ENCODE measurements around the gene MGAT5B.

Gene MGAT5B

DNA sequence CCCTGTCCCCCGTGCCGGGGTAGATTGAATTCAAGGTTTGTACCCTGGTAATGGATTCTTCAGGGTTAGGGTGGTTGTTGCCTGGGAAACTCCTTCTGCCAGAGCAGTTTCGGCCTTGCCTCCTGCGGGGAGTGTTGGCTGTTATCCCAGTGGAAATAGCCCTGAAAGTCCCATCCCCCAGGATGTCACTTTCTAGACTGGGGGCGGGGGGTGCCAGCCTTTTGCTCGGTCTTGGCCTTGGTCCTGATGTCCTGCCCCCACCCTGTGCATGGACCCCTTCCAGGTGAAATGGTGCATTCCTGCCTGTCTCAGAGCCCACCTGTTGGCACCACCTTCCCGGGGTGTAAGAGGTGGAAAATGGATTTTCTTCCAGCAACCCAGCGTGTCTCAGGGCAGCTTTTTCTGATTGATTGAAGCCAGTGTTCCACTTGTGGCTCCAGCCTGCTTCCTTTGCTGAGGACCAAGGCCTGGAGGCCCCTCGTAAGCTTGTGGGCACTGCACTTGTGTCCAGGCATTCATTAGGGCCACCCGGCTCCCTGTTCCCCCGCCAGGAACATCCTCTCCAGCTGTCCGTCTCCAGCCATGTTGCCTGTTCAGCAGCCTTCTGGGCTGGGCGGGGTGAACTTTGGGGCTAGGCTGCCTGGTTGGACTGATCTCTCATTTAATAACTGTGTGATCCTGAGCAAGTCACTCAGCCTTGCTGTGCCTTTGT, 25.6 kb downstream of the MGAT5B start:
- DNase-seq (ENCODE audit: low spot score) = no peak
- POLR2A ChIA-PET (ENCODE audit: low non-redundant PET) = no interaction called here
- H3K27ac ChIP-seq = no peak overlapping the region
- CTCF ChIA-PET = no interaction called here
- TF ChIP-seq, protein P1, sequence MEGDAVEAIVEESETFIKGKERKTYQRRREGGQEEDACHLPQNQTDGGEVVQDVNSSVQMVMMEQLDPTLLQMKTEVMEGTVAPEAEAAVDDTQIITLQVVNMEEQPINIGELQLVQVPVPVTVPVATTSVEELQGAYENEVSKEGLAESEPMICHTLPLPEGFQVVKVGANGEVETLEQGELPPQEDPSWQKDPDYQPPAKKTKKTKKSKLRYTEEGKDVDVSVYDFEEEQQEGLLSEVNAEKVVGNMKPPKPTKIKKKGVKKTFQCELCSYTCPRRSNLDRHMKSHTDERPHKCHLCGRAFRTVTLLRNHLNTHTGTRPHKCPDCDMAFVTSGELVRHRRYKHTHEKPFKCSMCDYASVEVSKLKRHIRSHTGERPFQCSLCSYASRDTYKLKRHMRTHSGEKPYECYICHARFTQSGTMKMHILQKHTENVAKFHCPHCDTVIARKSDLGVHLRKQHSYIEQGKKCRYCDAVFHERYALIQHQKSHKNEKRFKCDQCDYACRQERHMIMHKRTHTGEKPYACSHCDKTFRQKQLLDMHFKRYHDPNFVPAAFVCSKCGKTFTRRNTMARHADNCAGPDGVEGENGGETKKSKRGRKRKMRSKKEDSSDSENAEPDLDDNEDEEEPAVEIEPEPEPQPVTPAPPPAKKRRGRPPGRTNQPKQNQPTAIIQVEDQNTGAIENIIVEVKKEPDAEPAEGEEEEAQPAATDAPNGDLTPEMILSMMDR (conservative IDR thresholded peaks at IDR 0.05; ENCODE audit: low read depth) = no peak

DNA sequence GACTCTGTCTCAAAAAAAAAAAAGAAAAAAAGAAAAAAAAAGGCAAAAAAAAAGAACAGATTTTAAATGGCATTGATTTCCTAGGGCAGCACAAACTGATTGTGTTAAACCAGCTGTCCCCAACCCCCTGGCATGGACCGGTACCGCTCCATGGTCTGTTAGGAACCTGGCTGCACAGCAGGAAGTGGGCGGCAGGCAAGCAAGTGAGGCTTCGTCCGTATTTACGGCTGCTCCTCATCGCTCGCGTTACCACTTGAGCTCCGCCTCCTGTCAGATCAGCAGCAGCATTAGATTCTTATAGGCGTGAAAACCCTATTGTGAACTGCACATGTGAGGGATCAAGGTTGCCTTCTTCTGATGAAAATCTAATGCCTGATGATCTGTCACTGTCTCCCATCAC, 26.6 kb downstream of the MGAT5B start:
- TF ChIP-seq, protein P1 (conservative IDR thresholded peaks at IDR 0.05; ENCODE audit: low read depth) = no peak
- H3K27ac ChIP-seq = no peak overlapping the region
- CTCF ChIA-PET = interaction anchor here (1.0 kb wide), 1 partner anchor 161 kb away, joined by 3 read pairs; no protein-coding TSS in a partner anchor
- POLR2A ChIA-PET (ENCODE audit: low non-redundant PET) = no interaction called here
- DNase-seq (ENCODE audit: low spot score) = no peak

DNA sequence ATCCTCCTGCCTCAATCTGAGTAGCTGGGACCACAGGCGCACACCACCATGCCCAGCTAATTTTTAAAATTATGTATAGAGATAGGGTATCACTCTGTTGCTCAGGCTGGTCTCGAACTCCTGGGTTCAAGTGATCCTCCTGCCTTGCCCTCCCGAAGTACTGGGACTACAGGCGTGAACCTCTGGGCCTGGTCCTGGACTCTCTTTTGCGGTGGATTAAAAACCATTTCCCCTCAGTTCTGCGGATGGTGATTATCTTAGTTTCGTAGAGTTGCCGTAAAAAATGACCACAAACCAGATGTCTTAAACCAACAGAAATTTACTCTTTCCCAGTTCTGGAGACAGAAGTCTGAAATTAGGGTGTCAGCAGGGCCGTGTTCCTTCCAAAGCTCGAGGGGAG, 28.8 kb downstream of the MGAT5B start:
- TF ChIP-seq, protein P1 (conservative IDR thresholded peaks at IDR 0.05; ENCODE audit: low read depth) = no peak
- CTCF ChIA-PET = interaction anchor here (1.5 kb wide), 1 partner anchor 29 kb away, joined by 4 read pairs; no protein-coding TSS in a partner anchor
- POLR2A ChIA-PET (ENCODE audit: low non-redundant PET) = no interaction called here
- H3K27ac ChIP-seq = no peak overlapping the region
- DNase-seq (ENCODE audit: low spot score) = no peak

DNA sequence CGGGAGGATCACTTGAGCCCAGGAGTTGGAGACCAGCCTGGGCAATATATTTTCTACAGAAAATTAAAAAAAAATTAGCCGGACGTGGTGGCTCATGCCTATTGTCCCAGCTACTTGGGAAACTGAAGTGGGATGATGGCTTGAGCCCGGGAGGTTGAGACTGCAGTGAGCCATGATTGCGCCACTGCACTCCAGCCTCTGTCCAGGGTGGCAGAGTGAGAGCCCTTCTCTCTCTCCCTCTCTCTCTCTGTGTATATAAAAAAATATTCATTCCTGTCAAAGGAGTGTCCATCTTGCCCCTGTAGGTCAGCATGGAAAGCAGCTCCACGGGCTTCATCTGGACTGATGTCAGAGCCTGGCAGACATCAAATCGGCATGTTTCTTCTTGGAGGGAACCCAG, 31.2 kb downstream of the MGAT5B start:
- ChIA-PET CTCF (interaction anchor here (0.7 to 1.0 kb wide), 2 partner anchors 26 to 82 kb away, joined by 3 read pairs; no protein-coding TSS in a partner anchor), POLR2A (ENCODE audit: low non-redundant PET) (no interaction called here)
- no peak overlapping the region for H3K27ac ChIP-seq
- TF ChIP-seq, protein P1 (conservative IDR thresholded peaks at IDR 0.05; ENCODE audit: low read depth) = no peak
- no peak for DNase-seq (ENCODE audit: low spot score)

DNA sequence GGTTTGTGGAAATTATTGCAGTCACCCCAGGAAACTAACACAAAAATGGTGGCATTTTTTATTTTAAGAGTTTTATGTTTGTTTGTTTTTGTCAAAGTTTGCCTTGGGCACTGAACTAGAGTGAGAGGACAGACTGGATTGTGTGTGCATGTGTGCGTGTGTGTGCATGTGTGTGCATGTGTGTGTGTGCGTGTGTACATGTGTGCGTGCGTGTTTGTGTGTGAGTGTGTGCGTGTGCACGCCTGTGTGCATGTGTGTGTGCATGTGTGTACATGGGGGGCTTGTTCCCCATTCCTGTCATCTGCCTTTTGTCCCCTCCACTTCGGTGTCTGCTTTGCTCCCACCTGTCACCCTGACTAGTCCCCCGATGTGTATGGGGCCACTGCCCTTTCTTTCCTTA, 32.5 kb downstream of the MGAT5B start:
- ChIA-PET CTCF (interaction anchor here (0.6 to 0.7 kb wide), 2 partner anchors 54 to 166 kb away, joined by 3 read pairs; no protein-coding TSS in a partner anchor), POLR2A (ENCODE audit: low non-redundant PET) (no interaction called here)
- H3K27ac ChIP-seq = no peak overlapping the region
- no peak for DNase-seq (ENCODE audit: low spot score)
- TF ChIP-seq, protein P1 (conservative IDR thresholded peaks at IDR 0.05; ENCODE audit: low read depth) = no peak

DNA sequence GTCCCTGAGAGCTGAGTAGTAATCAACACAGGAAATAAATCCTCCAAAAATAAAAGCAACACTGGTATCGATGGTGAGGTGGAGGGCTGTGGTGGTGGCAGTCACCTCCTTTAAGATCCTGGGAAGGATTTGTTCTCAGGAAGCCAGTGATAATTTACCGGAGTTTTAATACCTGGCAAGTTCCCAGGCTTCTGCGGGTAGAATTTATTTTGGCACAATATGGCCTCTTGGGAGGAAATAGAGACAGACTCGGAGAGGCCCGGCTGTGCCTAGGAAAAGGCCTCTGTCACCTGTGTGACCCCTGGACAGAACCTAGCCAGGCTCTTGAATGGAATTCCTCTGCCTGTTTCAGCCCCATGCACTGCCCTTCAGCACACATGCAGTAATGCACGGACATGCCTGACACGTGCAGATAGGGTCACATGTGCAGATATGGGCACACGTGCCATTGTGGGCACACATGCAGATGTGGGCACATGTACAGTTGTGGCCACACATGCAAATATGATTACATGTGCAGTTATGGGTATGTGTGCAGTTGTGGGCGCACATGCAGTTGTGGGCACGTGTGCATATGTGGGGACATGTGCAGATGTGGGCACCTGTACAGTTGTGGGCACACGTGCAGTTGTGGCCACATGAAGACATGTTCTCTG, 33.5 kb downstream of the MGAT5B start:
- CTCF ChIA-PET = no interaction called here
- DNase-seq (ENCODE audit: low spot score) = no peak
- POLR2A ChIA-PET (ENCODE audit: low non-redundant PET) = no interaction called here
- TF ChIP-seq, protein P1 (conservative IDR thresholded peaks at IDR 0.05; ENCODE audit: low read depth) = no peak
- H3K27ac ChIP-seq = no peak overlapping the region

Data from RWPE1 (cell line).